HL-60/S4 (cell line): ENCODE data around the gene CNTNAP2.
"Not testable (repeated sequence)": the region's sequence is repeated elsewhere in the genome, so short reads cannot be mapped to it uniquely, and the experiment has no call there.

Experiments used
- in situ Hi-C: fragments of 300-500 bp; cut with MboI; formaldehyde crosslinking; loops from 2 replicates; pipeline ENCODE4 v1.14.3; 2022; ENCODE audit warnings: low sequenced_read_pairs

Gene CNTNAP2

DNA sequence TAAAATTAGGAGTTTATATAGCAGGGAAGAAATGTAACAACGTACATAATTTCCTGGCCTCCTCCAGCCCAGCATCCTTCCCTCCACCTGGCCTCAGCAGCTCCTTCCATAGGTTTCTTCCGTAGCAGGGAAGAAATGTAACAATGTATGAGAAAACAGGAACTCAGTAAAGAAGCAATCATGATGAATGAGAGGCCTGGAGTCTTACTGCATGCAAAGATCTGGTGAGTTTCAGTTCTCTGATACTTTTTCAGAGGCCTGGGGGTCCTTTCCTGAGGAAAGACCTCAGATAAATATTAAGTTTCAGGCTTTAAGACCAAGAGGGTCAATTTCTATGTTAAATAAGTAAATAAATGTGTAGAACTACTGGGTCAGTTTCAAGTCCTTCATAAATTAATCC is 2318.3 kb downstream of the CNTNAP2 start:
- in situ Hi-C loops, result no loop called here

- in situ Hi-C loops, result no loop called here
Observed at GRCh38 chr7:148435715-148436114, 2319.1 kb downstream of the CNTNAP2 start.

GRCh38 chr7:148436135-148436534 is 2319.5 kb downstream of the CNTNAP2 start:
- in situ Hi-C loops, result no loop called here

- in situ Hi-C loops, result no loop called here
Observed at GRCh38 chr7:148436571-148436970, 2320.0 kb downstream of the CNTNAP2 start.

- in situ Hi-C loops, result no loop called here
Observed at GRCh38 chr7:148437043-148437442, 2320.4 kb downstream of the CNTNAP2 start.

DNA sequence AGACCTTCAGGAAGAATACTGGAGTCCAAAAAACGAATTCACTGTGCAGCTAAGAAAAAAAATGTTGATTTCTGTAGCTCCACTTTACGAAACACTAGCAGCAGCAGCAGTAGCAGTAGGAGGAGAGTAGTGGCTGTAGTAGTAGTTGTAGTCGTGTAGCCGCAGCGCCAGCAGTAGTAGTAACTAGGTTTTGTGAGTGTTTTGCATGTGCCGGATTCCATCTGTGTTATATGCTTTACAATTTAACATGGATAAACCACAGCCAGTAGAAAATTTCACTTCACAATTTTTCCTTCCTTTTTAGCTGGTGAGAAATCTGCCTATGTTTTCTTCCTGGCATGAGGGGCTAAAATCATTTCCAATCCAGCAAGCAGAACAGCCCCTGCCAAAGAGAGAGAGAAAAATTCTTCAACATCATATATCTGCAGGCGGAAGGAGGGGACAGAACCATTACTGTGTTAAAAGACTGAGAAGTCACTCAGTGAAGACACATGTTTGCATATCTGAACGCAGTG is 2325.6 kb downstream of the CNTNAP2 start:
- in situ Hi-C loops, result no loop called here

DNA sequence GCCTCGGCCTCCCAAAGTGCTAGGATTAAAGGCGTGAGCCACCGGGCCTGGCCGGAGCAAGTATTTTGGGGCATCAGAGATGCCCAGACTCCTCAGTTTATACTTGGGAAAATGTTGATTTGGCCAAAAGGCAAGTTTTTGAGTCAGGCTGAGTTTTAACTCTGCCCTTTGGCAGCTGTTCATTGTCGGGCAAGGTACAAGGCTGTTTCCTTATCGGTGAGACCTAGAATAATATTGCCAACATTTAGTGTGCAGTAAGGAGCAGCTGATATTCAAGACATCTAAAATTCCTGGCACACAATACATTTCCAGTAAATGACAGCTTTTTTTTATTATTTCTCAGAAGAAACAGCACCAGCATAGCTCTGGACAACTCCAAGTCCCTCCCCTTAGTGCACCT is 2326.3 kb downstream of the CNTNAP2 start:
- in situ Hi-C loops, result no loop called here

GRCh38 chr7:148445260-148446044 is 2328.9 kb downstream of the CNTNAP2 start:
- in situ Hi-C loops, result no loop called here

DNA sequence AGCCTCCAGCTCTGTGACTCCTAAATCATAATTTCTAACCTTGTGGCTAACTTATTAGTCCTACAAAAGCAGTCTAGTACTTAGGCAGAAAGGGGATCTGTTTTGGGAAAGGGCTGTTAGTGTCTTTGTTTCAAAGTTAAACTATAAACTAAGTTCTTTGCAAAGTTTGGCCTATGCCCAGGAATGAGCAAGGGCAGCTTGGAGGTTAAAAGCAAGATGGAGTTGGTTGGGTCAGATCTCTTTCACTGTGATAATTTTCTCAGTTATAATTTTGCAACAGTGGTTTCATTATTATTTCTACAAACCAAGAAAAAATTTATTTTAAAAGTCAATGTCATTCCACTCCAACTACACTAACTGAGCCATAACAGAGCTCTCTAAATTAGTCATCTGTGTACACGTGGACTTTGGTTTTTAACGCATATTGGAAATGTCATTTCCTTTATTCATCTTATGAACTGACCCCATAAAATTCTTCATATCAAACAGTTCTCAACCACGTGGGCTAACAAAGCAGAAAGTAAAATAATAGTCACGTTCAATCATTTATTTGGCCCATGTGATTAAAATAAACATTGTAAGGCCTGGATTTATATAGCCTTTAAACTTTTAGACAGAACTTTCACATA is 2330.7 kb downstream of the CNTNAP2 start:
- in situ Hi-C loops, result no loop called here

DNA sequence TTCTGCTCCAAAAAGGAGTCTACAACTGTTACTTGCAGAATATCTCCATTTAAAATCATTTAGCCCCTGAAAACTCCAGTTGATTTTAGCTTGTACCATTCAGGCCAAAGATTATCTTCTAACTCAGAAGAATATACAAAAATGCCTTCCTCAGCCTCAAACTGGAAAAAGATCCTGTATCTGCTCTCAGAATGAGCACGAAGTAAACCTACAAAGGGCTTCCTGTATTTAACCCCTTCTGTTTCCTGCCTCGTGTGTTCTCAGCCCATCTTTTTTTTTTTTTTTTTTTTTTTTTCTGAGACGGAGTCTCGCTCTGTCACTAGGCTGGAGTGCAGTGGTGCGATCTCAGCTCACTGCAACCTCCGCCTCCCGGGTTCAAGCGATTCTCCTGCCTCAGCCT is 2334.9 kb downstream of the CNTNAP2 start:
- in situ Hi-C loops, result not testable (repeated sequence)

DNA sequence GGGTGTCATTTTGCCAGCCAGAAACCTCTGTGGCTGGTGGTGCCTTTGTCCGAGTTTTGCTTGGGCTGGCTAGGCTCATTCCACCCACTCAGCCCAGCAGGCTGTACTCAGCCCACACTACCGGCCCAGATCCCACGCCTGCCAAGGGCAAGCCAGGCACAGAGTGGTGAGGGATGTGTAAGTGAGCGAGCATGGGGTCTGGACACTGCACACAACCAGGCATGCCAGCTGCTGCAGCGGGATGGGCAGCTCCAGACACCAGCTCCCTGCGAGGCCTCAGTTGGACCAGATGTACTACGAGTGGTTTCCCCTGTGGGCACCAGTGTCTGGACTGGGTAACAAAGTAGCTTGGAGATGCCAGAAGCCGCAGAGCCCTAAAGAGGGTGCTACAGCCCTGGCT is 2339.8 kb downstream of the CNTNAP2 start:
- in situ Hi-C loops, result no loop called here

GRCh38 chr7:148457310-148457921 is 2340.8 kb downstream of the CNTNAP2 start:
- in situ Hi-C loops, result no loop called here

- in situ Hi-C loops, result no loop called here
Observed at GRCh38 chr7:148458263-148458662, 2341.7 kb downstream of the CNTNAP2 start.

- in situ Hi-C loops, result no loop called here
Observed at GRCh38 chr7:148461392-148462179, 2345.0 kb downstream of the CNTNAP2 start.

GRCh38 chr7:148462774-148463173 is 2346.2 kb downstream of the CNTNAP2 start:
- in situ Hi-C loops, result not testable (repeated sequence)

- in situ Hi-C loops, result no loop called here
Observed at GRCh38 chr7:148463210-148463609, 2346.6 kb downstream of the CNTNAP2 start.

- in situ Hi-C loops, result no loop called here
Observed at GRCh38 chr7:148464947-148465346, 2348.3 kb downstream of the CNTNAP2 start.

- in situ Hi-C loops, result not testable (repeated sequence)
Observed at GRCh38 chr7:148465441-148465840, 2348.8 kb downstream of the CNTNAP2 start.

DNA sequence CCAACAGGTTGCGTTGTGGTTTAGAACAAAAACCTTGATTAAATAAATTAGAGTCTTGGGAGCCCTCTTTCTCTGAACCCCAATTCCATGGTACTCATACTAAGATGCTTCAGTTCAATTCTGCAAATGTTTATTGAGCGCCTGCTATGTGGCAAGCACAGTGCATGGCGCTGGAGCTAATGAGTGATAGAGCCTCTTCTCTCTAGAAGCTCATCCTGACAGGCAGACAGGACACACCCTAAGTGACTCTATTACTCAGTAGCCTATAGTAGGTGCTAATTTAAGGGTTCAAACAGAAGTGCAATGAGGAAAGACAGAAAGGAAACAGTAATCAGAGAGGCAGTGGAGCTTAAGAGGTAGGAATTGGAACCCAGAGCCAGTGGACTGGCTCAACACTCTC is 2349.5 kb downstream of the CNTNAP2 start:
- in situ Hi-C loops, result no loop called here

DNA sequence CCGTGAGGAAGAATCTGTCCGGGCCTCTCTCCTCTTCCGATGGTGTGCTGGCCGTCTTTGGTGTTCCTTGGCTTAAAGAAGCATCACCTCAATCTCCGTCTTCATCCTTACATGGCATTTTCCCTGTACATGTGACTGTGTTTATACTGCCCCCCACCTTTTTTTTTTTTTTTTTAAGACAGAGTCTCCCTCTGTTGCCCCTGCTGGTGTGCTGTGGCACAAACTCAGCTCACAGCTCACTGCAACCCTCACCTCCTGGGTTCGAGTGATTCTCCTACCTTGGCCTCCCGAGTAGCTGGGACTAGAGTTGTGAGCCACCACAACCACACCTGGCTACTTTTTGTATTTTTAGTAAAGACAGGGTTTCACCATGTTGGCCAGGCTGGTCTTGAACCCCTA is 2352.1 kb downstream of the CNTNAP2 start:
- in situ Hi-C loops, result no loop called here
